ENCODE measurements around the gene CPTP.

- TF ChIP-seq POLR2A (IDR thresholded peaks at IDR 0.05; ENCODE audit: low read length) (no peak), GATA1 (IDR thresholded peaks at IDR 0.05; ENCODE audit: low read depth, low read length) (no peak)
Measured at GRCh38 chr1:1291548-1292441, 32.8 kb upstream of the CPTP start.

All from erythroblast (primary cell).